WTC11 (cell line): Measurements from ENCODE around the gene VIPR2.

Source experiments
- CREB1 ChIP-seq: sonication (generic); formaldehyde crosslinking; IDR thresholded peaks from 2 replicates; pipeline ENCODE4 v1.8.0; 2023; ENCODE audit warnings: mild to moderate bottlenecking, missing genetic modification reagents
- CTCF ChIP-seq: fragments of 200-600 bp; IDR thresholded peaks from 2 replicates; pipeline ENCODE4 v1.8.0; 2022; ENCODE audit warnings: antibody characterized with exemption
- ESRRA ChIP-seq: sonication (generic); formaldehyde crosslinking; IDR thresholded peaks from 2 replicates; pipeline ENCODE4 v1.8.1; 2022; ENCODE audit warnings: mild to moderate bottlenecking, missing genetic modification reagents, borderline replicate concordance
- JUN ChIP-seq: sonication (generic); formaldehyde crosslinking; IDR thresholded peaks from 2 replicates; pipeline ENCODE4 v1.8.0; 2023; ENCODE audit warnings: mild to moderate bottlenecking, missing genetic modification reagents
- NFE2L1 ChIP-seq: sonication (generic); formaldehyde crosslinking; IDR thresholded peaks from 2 replicates; pipeline ENCODE4 v1.8.1; 2023; ENCODE audit warnings: missing genetic modification reagents
- NR1H2 ChIP-seq: sonication (generic); formaldehyde crosslinking; IDR thresholded peaks from 2 replicates; pipeline ENCODE4 v1.9.0; 2021; ENCODE audit warnings: mild to moderate bottlenecking, moderate library complexity, missing genetic modification reagents
- NR2C2 ChIP-seq: sonication (generic); formaldehyde crosslinking; IDR thresholded peaks from 2 replicates; pipeline ENCODE4 v1.8.0; 2022; ENCODE audit warnings: mild to moderate bottlenecking, missing genetic modification reagents
- PREB ChIP-seq: sonication (generic); formaldehyde crosslinking; IDR thresholded peaks from 2 replicates; pipeline ENCODE4 v1.8.1; 2022; ENCODE audit warnings: mild to moderate bottlenecking, missing genetic modification reagents, moderate library complexity, borderline replicate concordance
- SP1 ChIP-seq: sonication (generic); formaldehyde crosslinking; conservative IDR thresholded peaks from 2 replicates; pipeline ENCODE4 v1.8.1; 2022; ENCODE audit warnings: missing genetic modification reagents
- USF1 ChIP-seq: sonication (generic); formaldehyde crosslinking; IDR thresholded peaks from 2 replicates; pipeline ENCODE4 v1.8.0; 2022; ENCODE audit warnings: mild to moderate bottlenecking, missing genetic modification reagents
- ZBTB21 ChIP-seq: sonication (generic); formaldehyde crosslinking; IDR thresholded peaks from 2 replicates; pipeline ENCODE4 v1.8.1; 2023; ENCODE audit warnings: mild to moderate bottlenecking, missing genetic modification reagents, borderline replicate concordance
- ZNF121 ChIP-seq: sonication (generic); formaldehyde crosslinking; IDR thresholded peaks from 2 replicates; pipeline ENCODE4 v1.8.0; 2023; ENCODE audit warnings: missing genetic modification reagents

- TF ChIP-seq SP1 (no peak), CTCF (no peak), JUN (no peak), ESRRA (no peak), ZBTB21 (CRISPR knock-in tag) (no peak), ZNF121 (CRISPR knock-in tag) (no peak), NFE2L1 (CRISPR knock-in tag) (no peak), NR2C2 (CRISPR knock-in tag) (no peak), USF1 (no peak), NR1H2 (CRISPR knock-in tag) (no peak), CREB1 (no peak), PREB (CRISPR knock-in tag) (no peak)
These were observed 112.3 kb downstream of the VIPR2 start for GRCh38 chr7:159032322-159032721.
